H9 (cell line): ENCODE data around the gene CRELD2. TPM values are rescaled to one million over a fixed set of nuclear protein-coding genes. Genes with fewer than 3 reads are reported as not detected.

Experiments
- DNase-seq: peaks from one replicate; pipeline ENCODE4 v3.0.0-alpha.2; 2017
- H2AFZ ChIP-seq: one replicate; pipeline ENCODE4 v1.6.1; 2013; ENCODE audit warnings: mild to moderate bottlenecking, low read length, control low read depth, moderate library complexity
- H2AK5ac ChIP-seq: 2 replicates; pipeline ENCODE4 v1.6.1; 2013; ENCODE audit warnings: low read length, control low read depth, mixed read lengths; ENCODE audit not compliant: insufficient read length
- H2BK120ac ChIP-seq: one replicate; pipeline ENCODE4 v1.6.1; 2013; ENCODE audit warnings: low read depth, mild to moderate bottlenecking, low read length, control low read depth, inconsistent platforms; ENCODE audit not compliant: poor library complexity, severe bottlenecking
- H2BK12ac ChIP-seq: 2 replicates; pipeline ENCODE4 v1.6.1; 2013; ENCODE audit warnings: low read length, control low read depth, mixed read lengths, low read depth; ENCODE audit not compliant: insufficient read length
- H2BK15ac ChIP-seq: 2 replicates; pipeline ENCODE4 v1.6.1; 2013; ENCODE audit warnings: low read depth, low read length, control low read depth
- H2BK20ac ChIP-seq: one replicate; pipeline ENCODE4 v1.6.1; 2013; ENCODE audit warnings: low read depth, mild to moderate bottlenecking, low read length, control low read depth, inconsistent platforms; ENCODE audit not compliant: poor library complexity, severe bottlenecking
- H2BK5ac ChIP-seq: 2 replicates; pipeline ENCODE4 v1.6.1; 2013; ENCODE audit warnings: low read length, control low read depth, mixed read lengths; ENCODE audit not compliant: insufficient read length
- H3K14ac ChIP-seq: 2 replicates; pipeline ENCODE4 v1.6.1; 2013; ENCODE audit warnings: low read length, control low read depth; ENCODE audit not compliant: insufficient read depth
- H3K18ac ChIP-seq: 2 replicates; pipeline ENCODE4 v1.6.1; 2013; ENCODE audit warnings: low read depth, mild to moderate bottlenecking, mixed read lengths, low read length, control low read depth; ENCODE audit not compliant: insufficient read length
- H3K23ac ChIP-seq: 2 replicates; pipeline ENCODE4 v1.6.1; 2013; ENCODE audit warnings: low read length, control low read depth, mixed read lengths, low read depth; ENCODE audit not compliant: insufficient read length
- H3K23me2 ChIP-seq: 2 replicates; pipeline ENCODE4 v1.6.1; 2013; ENCODE audit warnings: low read depth, mild to moderate bottlenecking, mixed read lengths, low read length, control low read depth; ENCODE audit not compliant: insufficient read length, poor library complexity, severe bottlenecking
- H3K27ac ChIP-seq: 2 replicates; pipeline ENCODE4 v1.5.1; 2013; ENCODE audit warnings: low read length, control low read depth, mixed read lengths, low read depth; ENCODE audit not compliant: insufficient read length
- H3K27me3 ChIP-seq: 2 replicates; pipeline ENCODE4 v1.6.1; 2013; ENCODE audit warnings: low read length, control low read depth, inconsistent platforms; ENCODE audit not compliant: insufficient read depth
- H3K4ac ChIP-seq: 2 replicates; pipeline ENCODE4 v1.6.1; 2013; ENCODE audit warnings: low read depth, mild to moderate bottlenecking, control low read depth, inconsistent platforms, low read length, moderate library complexity
- H3K4me1 ChIP-seq: 2 replicates; pipeline ENCODE4 v1.6.1; 2013; ENCODE audit warnings: low read length, control low read depth, inconsistent platforms; ENCODE audit not compliant: insufficient read depth
- H3K4me2 ChIP-seq: 2 replicates; pipeline ENCODE4 v1.6.1; 2013; ENCODE audit warnings: low read length, control low read depth, mixed read lengths; ENCODE audit not compliant: insufficient read length, insufficient read depth
- H3K56ac ChIP-seq: 2 replicates; pipeline ENCODE4 v1.6.1; 2013; ENCODE audit warnings: low read depth, mild to moderate bottlenecking, mixed read lengths, low read length, control low read depth; ENCODE audit not compliant: insufficient read length
- H3K79me1 ChIP-seq: 2 replicates; pipeline ENCODE4 v1.6.1; 2013; ENCODE audit warnings: low read depth, mild to moderate bottlenecking, moderate library complexity, low read length, control low read depth, inconsistent platforms; ENCODE audit not compliant: insufficient read depth, poor library complexity, severe bottlenecking
- H3K79me2 ChIP-seq: 2 replicates; pipeline ENCODE4 v1.6.1; 2013; ENCODE audit warnings: low read length, control low read depth, inconsistent platforms; ENCODE audit not compliant: insufficient read depth
- H3K9ac ChIP-seq: 2 replicates; pipeline ENCODE4 v1.6.1; 2013; ENCODE audit warnings: low read length, control low read depth, mixed read lengths; ENCODE audit not compliant: insufficient read length; ENCODE audit errors: extremely low read depth
- H3K9me3 ChIP-seq: one replicate; pipeline ENCODE4 v1.6.1; 2013; ENCODE audit warnings: low read depth, low read length, inconsistent platforms; ENCODE audit not compliant: control insufficient read depth
- H3T11ph ChIP-seq: one replicate; pipeline ENCODE4 v1.6.1; 2013; ENCODE audit warnings: mild to moderate bottlenecking, low read length, control low read depth, inconsistent platforms
- H4K20me1 ChIP-seq: one replicate; pipeline ENCODE4 v1.6.1; 2013; ENCODE audit not compliant: control insufficient read depth, insufficient read length, insufficient read depth
- H4K5ac ChIP-seq: 2 replicates; pipeline ENCODE4 v1.6.1; 2013; ENCODE audit warnings: low read depth, mild to moderate bottlenecking, mixed read lengths, low read length, control low read depth; ENCODE audit not compliant: insufficient read length
- H4K8ac ChIP-seq: replicated peaks from 2 replicates; pipeline ENCODE4 v1.6.1; 2013; ENCODE audit warnings: low read length, control low read depth, mixed read lengths, low read depth; ENCODE audit not compliant: insufficient read length
- H4K91ac ChIP-seq: 2 replicates; pipeline ENCODE4 v1.6.1; 2013; ENCODE audit warnings: low read depth, mild to moderate bottlenecking, moderate library complexity, mixed read lengths, low read length, control low read depth; ENCODE audit not compliant: insufficient read length
- H3K27ac Mint-ChIP-seq, 3 experiments: 2 replicates in 2 of 3; 3 replicates in 1 of 3; pipeline ENCODE4 v1.8.0; 2020 to 2021; ENCODE audit warnings: mixed read lengths in 3 of 3, mild to moderate bottlenecking in 1 of 3, moderate library complexity in 1 of 3
- H3K27me3 Mint-ChIP-seq: 2 replicates; pipeline ENCODE4 v1.8.0; 2021; ENCODE audit warnings: low read depth, mild to moderate bottlenecking, moderate library complexity, mixed read lengths
- H3K36me3 Mint-ChIP-seq, 3 experiments: 2 replicates in 2 of 3; 3 replicates in 1 of 3; pipeline ENCODE4 v1.8.0; 2020 to 2021; ENCODE audit warnings: low read depth in 3 of 3, mixed read lengths in 3 of 3; ENCODE audit not compliant: insufficient read depth in 1 of 3
- H3K4me1 Mint-ChIP-seq, 2 experiments: 2 replicates each; pipeline ENCODE4 v1.8.0; 2020; ENCODE audit warnings: mixed read lengths in 2 of 2
- H3K4me3 Mint-ChIP-seq, 2 experiments: 2 replicates in 1 of 2; 3 replicates in 1 of 2; pipeline ENCODE4 v1.8.0; 2020 to 2021; ENCODE audit warnings: mild to moderate bottlenecking in 2 of 2, mixed read lengths in 2 of 2, moderate library complexity in 1 of 2
- H3K9me3 Mint-ChIP-seq, 2 experiments: 2 replicates in 1 of 2; 3 replicates in 1 of 2; pipeline ENCODE4 v1.8.0; 2020; ENCODE audit warnings: mild to moderate bottlenecking in 2 of 2, mixed read lengths in 2 of 2, moderate library complexity in 1 of 2
- WGBS: extraction: QIAGEN DNeasy Blood & Tissue Kit; methylation state at CpG from one replicate; pipeline ENCODE4 v1.1.7; 2013; ENCODE audit warnings: missing lambda C conversion rate, low lambda C conversion rate, mixed read lengths; ENCODE audit not compliant: insufficient read length; ENCODE audit errors: extremely low coverage; 5-methylcytosine and 5-hydroxymethylcytosine counted together
- total RNA-seq: library from RNA; stranded (reverse); gene quantifications from 2 replicates; pipeline ENCODE4 v1.2.1, GENCODE V29; 2021
- TF ChIP-seq, protein P1 (sequence below): fragments of 200-600 bp; sonication (generic); conservative IDR thresholded peaks from 3 replicates; pipeline ENCODE4 v1.8.0; 2021; ENCODE audit warnings: antibody characterized with exemption, mild to moderate bottlenecking

CRELD2 gene
- total RNA-seq, 1 experiment from 2014 or later: 34.7 TPM

GRCh38 chr22:49943405-49943765 is 25.0 kb downstream of the CRELD2 start:
- Histone ChIP-seq H2AK5ac (no peak overlapping the region), H3T11ph (no peak overlapping the region), H4K20me1 (no peaks in the 10 kb centered on the region), H3K79me2 (no peaks in the 10 kb centered on the region), H4K91ac (no peak overlapping the region), H2BK15ac (no peak overlapping the region), H3K27me3 (no peaks in the 10 kb centered on the region), H3K9ac (no peak overlapping the region), H3K23ac (no peak overlapping the region), H3K79me1 (no peaks in the 10 kb centered on the region), H3K18ac (no peak overlapping the region), H3K4me2 (no peak overlapping the region), H2BK120ac (no peak overlapping the region), H3K56ac (no peak overlapping the region), H4K5ac (no peak overlapping the region), H3K27ac (no peak overlapping the region), H2BK12ac (no peak overlapping the region), H3K23me2 (no peaks in the 10 kb centered on the region), H3K14ac (no peak overlapping the region), H3K4me1 (no peaks in the 10 kb centered on the region), H3K9me3 (no peaks in the 10 kb centered on the region), H4K8ac (no peak overlapping the region), H3K4ac (no peak overlapping the region), H2BK20ac (no peak overlapping the region), H2BK5ac (no peak overlapping the region), H2AFZ (no peak overlapping the region)
- H3K4me1 Mint-ChIP-seq: peaks cover 13 to 22% of the 10 kb centered on the region in 2 experiments
- WGBS: no CpG with 5 or more reads among the region's 11 CpGs
- no peaks in the 10 kb centered on the region for H3K36me3 Mint-ChIP-seq
- H3K4me3 Mint-ChIP-seq: no peak overlapping the region
- H3K27me3 Mint-ChIP-seq: no peaks in the 10 kb centered on the region
- TF ChIP-seq, protein P1, sequence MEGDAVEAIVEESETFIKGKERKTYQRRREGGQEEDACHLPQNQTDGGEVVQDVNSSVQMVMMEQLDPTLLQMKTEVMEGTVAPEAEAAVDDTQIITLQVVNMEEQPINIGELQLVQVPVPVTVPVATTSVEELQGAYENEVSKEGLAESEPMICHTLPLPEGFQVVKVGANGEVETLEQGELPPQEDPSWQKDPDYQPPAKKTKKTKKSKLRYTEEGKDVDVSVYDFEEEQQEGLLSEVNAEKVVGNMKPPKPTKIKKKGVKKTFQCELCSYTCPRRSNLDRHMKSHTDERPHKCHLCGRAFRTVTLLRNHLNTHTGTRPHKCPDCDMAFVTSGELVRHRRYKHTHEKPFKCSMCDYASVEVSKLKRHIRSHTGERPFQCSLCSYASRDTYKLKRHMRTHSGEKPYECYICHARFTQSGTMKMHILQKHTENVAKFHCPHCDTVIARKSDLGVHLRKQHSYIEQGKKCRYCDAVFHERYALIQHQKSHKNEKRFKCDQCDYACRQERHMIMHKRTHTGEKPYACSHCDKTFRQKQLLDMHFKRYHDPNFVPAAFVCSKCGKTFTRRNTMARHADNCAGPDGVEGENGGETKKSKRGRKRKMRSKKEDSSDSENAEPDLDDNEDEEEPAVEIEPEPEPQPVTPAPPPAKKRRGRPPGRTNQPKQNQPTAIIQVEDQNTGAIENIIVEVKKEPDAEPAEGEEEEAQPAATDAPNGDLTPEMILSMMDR: no peak
- H3K27ac Mint-ChIP-seq: no peak overlapping the region
- DNase-seq: no peak
- H3K9me3 Mint-ChIP-seq: no peaks in the 10 kb centered on the region; a peak in 2 of 5 replicates
